Kidney epithelial cell (primary cell): Measurements from ENCODE around the gene LDLRAD4. TPM values are rescaled to one million over a fixed set of nuclear protein-coding genes. Genes with fewer than 3 reads are reported as not detected.

Experiments used
- DNase-seq: peaks from one replicate; pipeline ENCODE4 v3.0.0-alpha.2; 2010; ENCODE audit warnings: low read depth
- H3K27me3 ChIP-seq: 2 replicates; pipeline ENCODE4 v1.6.0; 2011; ENCODE audit warnings: low read length; ENCODE audit not compliant: control insufficient read depth, insufficient read depth
- H3K36me3 ChIP-seq: 2 replicates; pipeline ENCODE4 v1.5.1; 2011; ENCODE audit warnings: low read length; ENCODE audit not compliant: control insufficient read depth, insufficient read depth
- H3K4me3 ChIP-seq: 2 replicates; pipeline ENCODE4 v1.5.1; 2011; ENCODE audit warnings: low read depth, mild to moderate bottlenecking, control low read depth, low read length
- total RNA-seq: library from RNA; depleted of rRNA; stranded (reverse); fragments of >200 nt; gene quantifications from 2 replicates; pipeline ENCODE4 v1.2.3, GENCODE V29; 2015
- TF ChIP-seq, protein P1 (sequence below): IDR thresholded peaks from 2 replicates; pipeline ENCODE4 v1.5.1; 2011; ENCODE audit warnings: mild to moderate bottlenecking, moderate library complexity, low read length, control low read depth, inconsistent platforms; ENCODE audit not compliant: insufficient read depth, poor library complexity, severe bottlenecking

LDLRAD4 gene
- total RNA-seq, 1 donor from 2014 or later: 5.8 TPM

DNA sequence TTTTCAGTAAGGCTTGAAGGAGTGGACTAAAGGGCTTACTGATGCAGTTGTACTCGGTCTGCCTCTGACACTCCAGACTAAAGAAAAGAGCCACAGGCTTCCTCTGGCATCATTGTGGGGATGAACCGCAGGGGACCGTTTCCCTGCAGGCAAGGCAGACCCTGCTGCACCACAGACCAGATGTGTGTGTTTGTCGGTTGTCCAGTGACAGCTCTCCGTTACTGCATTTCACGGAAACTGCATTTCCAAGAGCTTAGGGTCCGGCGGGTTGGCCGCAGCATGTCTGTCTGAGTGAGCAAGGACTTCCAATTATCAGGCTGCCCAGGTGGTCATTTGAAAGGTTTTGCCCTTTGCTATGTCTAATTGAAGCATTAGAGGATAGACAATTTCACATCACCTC, 409.7 kb downstream of the LDLRAD4 start:
- no peak overlapping the region for H3K4me3 ChIP-seq
- DNase-seq: no peak
- TF ChIP-seq, protein P1, sequence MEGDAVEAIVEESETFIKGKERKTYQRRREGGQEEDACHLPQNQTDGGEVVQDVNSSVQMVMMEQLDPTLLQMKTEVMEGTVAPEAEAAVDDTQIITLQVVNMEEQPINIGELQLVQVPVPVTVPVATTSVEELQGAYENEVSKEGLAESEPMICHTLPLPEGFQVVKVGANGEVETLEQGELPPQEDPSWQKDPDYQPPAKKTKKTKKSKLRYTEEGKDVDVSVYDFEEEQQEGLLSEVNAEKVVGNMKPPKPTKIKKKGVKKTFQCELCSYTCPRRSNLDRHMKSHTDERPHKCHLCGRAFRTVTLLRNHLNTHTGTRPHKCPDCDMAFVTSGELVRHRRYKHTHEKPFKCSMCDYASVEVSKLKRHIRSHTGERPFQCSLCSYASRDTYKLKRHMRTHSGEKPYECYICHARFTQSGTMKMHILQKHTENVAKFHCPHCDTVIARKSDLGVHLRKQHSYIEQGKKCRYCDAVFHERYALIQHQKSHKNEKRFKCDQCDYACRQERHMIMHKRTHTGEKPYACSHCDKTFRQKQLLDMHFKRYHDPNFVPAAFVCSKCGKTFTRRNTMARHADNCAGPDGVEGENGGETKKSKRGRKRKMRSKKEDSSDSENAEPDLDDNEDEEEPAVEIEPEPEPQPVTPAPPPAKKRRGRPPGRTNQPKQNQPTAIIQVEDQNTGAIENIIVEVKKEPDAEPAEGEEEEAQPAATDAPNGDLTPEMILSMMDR: no peak
- H3K27me3 ChIP-seq: peaks cover 2% of the 10 kb centered on the region
- no peaks in the 10 kb centered on the region for H3K36me3 ChIP-seq

DNA sequence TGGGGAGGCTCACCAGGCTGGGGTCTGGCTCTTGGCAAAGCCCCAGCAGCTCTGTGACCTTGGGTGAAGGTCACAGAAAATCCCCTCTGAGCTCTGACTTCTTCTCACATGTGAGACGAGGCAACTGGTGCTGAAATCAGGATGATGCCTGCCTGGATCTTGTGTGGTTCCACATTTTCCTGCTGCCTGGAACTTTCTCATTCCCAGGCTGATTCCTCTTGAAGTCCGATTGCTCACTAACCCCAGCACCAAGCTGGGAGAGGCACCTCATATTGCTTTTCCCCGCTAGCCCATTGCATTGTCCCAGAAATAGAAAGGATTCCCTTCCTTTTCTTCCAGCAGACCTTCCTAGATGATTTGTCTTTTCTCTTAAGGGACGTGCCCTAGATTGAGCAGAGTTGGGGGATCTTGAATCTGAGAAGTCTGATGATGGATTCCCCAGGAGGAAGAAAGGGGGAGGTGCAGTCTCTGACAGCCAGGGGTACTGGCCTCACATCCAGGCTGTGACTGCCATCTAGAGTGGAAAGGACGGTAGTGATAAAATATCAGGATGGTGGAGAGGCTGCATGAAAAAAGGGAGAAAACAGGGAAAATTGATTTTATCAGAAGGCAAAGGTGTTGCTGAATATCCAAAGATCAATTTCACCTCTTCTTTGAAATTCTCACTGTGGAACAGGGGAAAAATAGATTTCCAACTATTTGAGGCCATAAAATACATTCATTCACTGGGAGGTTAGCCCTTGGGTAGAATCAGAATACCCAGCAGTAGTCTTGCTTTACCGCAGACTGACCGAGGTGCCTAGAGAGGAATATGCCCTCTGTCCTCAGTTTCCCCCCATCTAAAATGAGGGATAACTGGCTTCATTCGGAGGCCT, 411.5 kb downstream of the LDLRAD4 start:
- H3K4me3 ChIP-seq: no peak overlapping the region
- peaks cover 2% of the 10 kb centered on the region for H3K27me3 ChIP-seq
- TF ChIP-seq, protein P1: peak; percentile 76
- no peaks in the 10 kb centered on the region for H3K36me3 ChIP-seq
- no peak for DNase-seq

DNA sequence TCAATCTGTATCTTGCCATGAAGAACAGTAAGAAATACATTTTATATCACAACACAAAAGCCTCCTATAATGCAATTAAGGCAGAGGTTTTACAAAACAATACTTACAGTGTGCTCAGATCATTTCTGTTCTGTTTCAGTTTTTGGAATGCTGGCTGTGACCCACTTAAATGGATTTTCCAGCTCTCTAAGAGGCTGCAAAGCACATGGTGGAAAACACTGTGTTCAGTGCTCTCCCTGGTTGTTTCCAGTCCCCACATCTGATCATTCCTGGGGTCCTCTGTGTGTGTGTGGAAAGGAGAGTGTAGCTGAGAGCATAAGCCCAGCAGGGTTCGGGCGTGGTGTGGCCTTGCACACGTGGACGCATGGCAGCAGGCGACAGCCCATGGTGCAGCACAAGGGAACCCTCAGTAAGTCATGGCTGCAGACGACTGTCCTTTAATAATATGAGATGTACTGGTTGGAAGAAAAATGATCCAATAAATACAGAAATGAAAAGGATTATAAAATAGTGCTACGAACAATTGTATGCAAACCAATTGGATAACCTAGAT, 412.2 kb downstream of the LDLRAD4 start:
- H3K36me3 ChIP-seq: no peaks in the 10 kb centered on the region
- H3K27me3 ChIP-seq: no peaks in the 10 kb centered on the region
- H3K4me3 ChIP-seq: no peak overlapping the region
- DNase-seq: no peak
- TF ChIP-seq, protein P1: no peak

DNA sequence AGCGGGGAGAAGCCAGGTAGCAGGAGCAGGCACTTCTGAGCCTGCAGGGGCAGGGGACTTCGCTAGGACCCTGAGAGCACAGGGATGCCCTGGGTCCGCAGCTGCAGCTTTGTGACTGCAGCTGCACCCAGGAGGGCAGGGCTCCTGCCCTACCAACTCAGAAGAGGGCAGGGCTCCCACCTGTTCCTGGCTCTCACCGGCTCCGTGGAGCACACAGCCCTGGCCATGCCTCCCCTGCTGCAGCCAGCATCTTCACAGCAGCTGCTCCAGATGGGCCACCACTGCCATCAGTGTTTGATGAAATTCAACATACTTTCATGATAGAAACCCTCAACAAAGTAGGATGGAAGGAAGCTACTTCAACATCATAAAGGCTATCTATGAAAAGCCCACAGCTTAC, 415.1 kb downstream of the LDLRAD4 start:
- TF ChIP-seq, protein P1: no peak
- Histone ChIP-seq H3K4me3 (no peak overlapping the region), H3K36me3 (no peaks in the 10 kb centered on the region), H3K27me3 (no peaks in the 10 kb centered on the region)
- no peak for DNase-seq

DNA sequence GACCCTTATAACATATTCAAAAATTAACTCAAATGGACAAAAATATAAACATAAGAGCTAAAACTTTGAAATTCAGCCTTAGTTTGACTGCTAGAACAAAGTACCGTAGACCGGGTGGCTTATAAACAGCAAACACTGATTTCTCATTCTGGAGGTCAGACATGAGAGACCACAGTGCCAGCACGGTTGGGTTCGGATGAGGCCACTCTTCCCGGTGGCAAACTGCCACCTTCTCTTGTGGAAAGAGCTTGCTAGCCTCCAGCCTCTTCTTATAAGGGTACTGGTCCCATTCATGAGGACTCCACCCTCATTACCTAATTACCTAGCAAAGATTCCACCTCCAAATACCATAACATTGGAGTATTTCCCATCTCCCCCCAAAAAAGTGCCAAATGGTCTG, 416.5 kb downstream of the LDLRAD4 start:
- no peak for DNase-seq
- H3K36me3 ChIP-seq: no peaks in the 10 kb centered on the region
- no peaks in the 10 kb centered on the region for H3K27me3 ChIP-seq
- H3K4me3 ChIP-seq: no peak overlapping the region
- TF ChIP-seq, protein P1: no peak
